KBM-7 (cell line): Measurements from ENCODE around the gene DCST2.

Experiments
- DNase-seq: peaks from one replicate; pipeline ENCODE4 v3.0.0-alpha.2; 2015
- in situ Hi-C: fragments of 300-500 bp; cut with MboI; formaldehyde crosslinking; loops from 2 replicates; pipeline ENCODE4 v1.14.3; 2020; ENCODE audit warnings: low sequenced_read_pairs, low pct_unique_long_range_greater_than_20kb, mixed read lengths

DCST2 gene

DNA sequence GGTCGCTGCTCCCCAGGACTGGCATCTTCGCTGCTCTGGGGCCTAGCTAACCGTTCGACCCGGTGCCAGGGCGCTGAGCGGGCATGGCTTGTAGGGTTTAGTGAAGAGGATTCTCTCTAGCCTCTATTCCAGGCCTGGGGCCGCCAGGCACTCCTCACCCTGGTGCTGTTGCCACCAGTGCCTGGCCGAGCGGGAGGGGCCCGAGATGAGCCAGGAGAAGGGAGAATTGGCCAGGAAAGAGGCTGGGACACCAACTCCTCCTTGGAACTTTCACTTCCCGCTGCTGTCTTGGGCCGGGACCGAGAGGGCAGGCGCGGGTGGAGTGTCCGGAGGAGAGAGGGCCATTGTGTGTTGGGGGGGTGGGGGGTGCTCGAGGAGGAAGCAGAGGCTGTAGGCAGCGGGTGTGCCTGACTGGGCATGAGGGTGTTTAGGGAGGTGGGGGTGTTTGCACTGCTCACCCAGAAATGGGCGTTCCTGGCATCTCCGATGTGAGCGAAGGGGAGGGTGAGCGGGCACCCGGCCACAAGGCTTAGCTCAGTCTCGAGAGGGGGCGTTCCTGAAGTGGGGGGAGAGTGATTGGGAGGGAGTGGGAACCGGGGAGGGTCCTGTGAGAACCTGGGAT lies 18.3 kb upstream of the DCST2 start:
- in situ Hi-C loops: no loop called here
- DNase-seq: peak; percentile 49

DNA sequence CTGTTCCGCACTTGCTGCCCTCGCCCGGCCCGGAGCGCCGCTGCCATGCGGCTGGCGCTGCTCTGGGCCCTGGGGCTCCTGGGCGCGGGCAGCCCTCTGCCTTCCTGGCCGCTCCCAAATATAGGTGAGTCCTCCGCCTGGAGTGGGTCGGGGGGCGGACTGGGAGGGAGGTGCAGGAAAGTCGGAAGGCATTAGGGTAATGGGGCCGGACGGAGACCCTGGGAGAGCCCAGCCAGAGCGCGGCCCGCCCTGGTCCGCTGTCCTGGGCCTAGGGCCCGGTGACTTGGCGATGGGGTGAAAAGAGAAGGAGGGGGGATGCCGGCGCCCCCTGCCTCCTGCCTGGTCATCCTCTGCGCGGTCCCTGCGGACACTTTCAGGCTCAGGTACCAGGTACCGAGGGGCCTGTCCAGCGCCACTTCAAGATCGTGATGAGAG lies 17.8 kb upstream of the DCST2 start:
- DNase-seq: no peak
- in situ Hi-C loops: no loop called here

DNA sequence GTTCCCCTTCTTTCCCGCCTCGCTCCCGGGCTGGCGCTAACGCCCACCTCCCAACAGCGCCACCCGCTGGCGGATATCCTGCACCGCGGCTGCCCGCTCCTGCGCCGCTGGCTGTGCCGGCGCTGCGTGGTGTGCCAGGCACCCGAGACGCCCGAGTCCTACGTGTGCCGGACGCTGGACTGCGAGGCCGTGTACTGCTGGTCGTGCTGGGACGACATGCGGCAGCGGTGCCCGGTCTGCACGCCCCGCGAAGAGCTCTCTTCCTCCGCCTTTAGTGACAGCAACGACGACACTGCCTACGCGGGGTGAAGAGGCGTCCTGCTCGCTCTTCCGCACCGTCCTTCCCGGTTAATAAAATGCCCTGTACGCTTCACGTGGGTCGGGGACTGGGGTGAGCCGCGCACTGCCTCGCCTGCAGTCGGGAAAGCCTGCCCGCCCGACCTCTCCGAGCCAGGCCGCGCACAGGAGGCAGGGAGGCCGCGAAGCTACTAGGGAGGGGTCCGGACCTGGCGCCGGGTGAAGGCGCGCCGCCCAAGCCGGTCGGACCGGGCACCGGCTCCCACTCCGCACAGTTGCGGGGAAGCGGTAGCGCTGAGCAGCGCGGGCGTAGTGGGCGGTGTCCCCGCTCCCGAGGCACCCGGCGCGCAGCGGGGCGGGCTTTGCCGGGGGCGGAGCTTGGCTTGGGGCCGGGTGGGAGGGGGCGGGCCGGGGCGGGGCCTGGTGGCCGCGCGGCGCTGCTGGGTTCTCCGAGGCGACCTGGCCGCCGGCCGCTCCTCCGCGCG lies 17.2 kb upstream of the DCST2 start, which contains the start of gene ADAM15:
Gene ADAM15, plus strand, starts transcription at position 757 of the 782 bp plus-strand sequence. CDS start 71 bp downstream, outside the sequence.
- in situ Hi-C loops: no loop called here
- DNase-seq: peak; percentile 87

- no peak for DNase-seq
- in situ Hi-C loops: no loop called here
These were observed 16.3 kb upstream of the DCST2 start for GRCh38 chr1:155049651-155050559.

DNA sequence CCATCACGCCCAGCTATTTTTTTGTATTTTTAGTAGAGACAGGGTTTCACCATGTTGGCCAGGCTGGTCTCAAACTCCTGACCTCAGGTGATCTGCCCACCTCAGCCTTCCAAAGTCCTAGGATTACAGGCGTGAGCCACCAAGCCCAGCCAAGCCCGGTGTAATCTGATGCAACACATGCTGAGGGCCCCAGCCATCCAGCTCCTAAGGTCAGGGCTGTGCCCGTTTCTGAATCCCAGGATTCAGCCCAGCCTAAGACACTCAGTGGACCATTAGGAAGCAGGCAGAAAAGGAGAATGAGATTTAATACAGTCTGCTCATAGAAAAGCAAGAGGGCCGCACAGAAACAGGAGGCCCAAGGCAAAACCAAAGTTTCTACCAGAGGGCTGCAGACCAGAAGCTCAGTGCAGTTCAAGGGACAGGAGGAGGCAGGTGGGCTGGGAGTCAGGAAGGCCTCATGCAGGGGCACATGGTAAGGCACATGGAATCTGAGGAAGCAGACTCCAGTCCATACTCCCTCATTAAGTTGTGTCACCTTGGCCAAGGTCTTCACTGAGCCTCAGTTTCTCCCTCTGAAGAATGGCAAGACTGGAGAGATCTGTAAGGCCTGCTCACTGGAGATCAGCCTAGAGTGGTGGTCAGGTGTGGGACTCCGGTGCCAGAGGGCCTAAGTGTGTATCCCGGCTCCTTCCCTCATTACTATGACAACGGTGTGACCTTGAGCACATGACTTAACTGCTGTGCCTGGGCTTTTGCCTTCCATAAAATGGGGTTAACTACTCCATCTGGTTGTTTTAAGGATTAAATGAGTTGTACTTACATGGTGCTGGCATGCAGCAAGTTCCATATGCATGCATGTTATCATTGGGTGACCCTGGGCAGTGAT lies 15.1 kb upstream of the DCST2 start:
- in situ Hi-C loops: no loop called here
- no peak for DNase-seq

GRCh38 chr1:155044812-155045657 lies 11.5 kb upstream of the DCST2 start:
- peak; percentile 88 for DNase-seq
- in situ Hi-C loops: no loop called here

DNA sequence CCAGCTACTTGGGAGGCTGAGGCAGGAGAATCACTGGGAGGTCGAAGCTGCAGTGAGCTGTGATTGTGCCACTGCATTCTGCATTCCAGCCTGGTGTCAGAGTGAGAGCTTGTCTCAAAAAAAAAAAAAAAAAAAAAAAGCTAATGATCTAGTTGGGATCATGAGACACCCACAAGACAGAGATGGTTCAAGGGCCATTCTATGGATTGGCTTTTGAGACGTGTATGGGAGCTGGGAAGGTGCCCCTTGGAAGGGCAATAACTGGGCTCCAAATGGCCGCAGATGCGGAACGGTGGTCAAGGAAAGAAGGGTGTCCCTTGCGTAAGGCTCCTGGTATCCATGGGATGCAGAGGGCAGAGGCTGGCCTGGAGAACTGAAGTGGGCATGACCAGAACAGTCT lies 10.8 kb upstream of the DCST2 start:
- in situ Hi-C loops: no loop called here
- no peak for DNase-seq

DNA sequence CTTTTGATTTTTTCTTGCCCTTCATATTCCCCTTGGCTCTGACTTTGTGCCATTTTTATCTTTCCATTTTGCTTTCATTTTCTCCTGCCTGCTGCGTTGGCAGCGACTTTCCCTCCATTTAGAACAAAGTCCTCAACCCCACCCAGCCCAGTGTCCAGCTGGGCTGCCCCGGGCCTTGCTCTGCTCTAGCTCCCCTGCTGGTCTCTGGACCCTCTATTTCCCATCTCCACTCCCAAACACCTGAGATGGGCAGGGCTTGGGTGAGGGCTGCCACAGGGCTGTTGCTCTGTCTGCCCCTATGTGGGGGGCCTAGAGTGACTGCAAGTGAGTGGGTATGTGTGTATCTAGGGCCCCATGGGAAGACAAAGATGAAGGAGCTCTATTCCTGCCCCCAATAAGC lies 10.2 kb upstream of the DCST2 start:
- in situ Hi-C loops: no loop called here
- DNase-seq: no peak

DNA sequence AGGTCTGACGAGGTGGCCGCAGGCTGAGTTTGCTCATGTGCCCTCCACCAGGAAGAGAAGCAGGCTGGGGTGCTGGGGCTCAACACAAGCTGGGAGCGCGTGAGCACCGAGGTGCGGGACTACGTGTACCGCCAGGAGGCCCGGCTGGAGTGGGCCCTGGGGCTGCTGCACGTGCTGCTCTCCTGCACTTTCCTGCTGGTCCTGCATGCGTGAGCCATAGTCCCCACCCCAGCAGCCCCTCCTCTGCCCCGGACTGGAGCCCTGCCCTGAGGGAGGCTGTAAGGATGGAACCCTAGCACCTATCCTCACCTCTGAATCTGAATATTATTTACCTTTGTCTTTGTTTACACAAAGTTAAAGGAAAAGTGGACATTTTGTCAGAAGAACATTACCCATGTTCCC lies 9.7 kb upstream of the DCST2 start:
- no peak for DNase-seq
- in situ Hi-C loops: no loop called here

GRCh38 chr1:155042789-155043188 lies 9.2 kb upstream of the DCST2 start:
- in situ Hi-C loops: no loop called here

GRCh38 chr1:155040358-155041093 lies 6.9 kb upstream of the DCST2 start:
- in situ Hi-C loops: no loop called here

More at GRCh38 chr1:155042789-155043188, 9.2 kb upstream of the DCST2 start:
- DNase-seq: no peak

DNA sequence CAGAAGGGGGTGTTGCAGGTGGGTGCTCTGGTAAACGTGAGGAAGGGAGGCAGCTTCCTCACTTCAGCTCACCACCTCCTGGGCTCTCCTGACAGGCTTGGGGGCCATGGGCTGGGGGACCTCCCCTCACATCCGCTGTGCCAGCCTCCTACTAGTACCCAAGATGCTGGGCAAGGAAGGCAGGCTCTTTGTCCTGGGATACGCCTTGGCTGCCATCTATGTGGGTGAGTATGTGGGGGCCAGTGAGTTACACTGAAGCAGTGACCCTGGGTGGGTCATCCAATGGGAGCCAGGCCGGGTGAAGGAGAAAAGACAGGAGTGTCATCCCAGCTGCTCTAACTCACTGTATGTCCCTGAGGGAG lies 5.7 kb upstream of the DCST2 start:
- no peak for DNase-seq
- in situ Hi-C loops: no loop called here

More at GRCh38 chr1:155040358-155041093, 6.9 kb upstream of the DCST2 start:
- DNase-seq: no peak

- in situ Hi-C loops: no loop called here
- no peak for DNase-seq
These were observed 5.2 kb upstream of the DCST2 start for GRCh38 chr1:155038602-155039307.

DNA sequence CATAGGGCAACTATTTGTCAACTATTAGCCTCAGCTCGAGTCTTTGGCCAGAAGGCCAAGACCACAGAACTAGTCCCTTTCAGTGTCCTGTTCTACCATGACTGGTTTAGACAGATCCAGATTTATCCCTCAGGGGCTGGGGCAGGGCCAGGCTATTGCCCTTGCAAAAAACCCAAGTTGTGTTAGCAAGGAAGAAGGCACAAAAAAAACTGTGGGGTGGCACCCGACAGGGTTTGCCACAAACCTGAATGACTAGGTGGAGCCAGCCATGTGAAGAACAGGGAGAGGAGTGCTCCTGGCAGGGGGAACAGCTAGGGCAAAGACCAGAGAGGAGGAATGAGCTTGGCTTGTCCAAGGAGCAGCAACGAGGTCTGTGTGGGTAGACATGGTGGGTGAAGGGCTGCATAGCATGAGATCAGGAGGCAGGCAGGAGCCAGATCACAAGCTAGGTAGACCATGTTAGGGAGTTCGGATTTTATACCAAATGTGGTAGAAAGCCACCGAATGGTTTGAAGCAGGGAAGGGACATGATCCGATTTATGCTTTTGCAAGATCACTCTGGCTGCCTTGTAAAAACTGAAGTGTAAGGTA lies 4.4 kb upstream of the DCST2 start:
- in situ Hi-C loops: no loop called here
- no peak for DNase-seq

DNA sequence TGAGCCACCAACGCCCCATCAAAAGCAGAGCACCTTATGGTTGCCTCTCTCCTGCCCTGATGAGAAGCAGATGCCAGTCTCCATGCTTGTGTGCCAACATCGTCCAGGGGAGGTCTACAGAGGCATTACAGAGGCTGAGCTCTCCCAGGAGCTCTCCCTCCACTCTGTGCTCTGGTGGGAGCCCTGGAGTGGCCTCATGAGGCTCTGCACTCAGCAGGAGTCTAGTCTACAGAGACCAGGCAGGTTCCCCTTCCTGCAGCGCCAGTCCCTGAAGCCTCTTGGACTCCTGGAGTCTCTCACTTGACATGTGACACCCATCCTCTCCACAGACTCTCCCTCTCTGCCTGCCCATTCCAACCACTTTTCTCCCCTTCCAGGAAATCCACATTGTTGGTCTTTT lies 3.5 kb upstream of the DCST2 start:
- in situ Hi-C loops: no loop called here
- DNase-seq: peak; percentile 17

GRCh38 chr1:155035936-155036335 lies 2.4 kb upstream of the DCST2 start:
- in situ Hi-C loops: no loop called here
- no peak for DNase-seq
